Measurements from ENCODE around the gene CCDC188. TPM values are rescaled to one million over a fixed set of nuclear protein-coding genes. Genes with fewer than 3 reads are reported as not detected.

Gene CCDC188
- total RNA-seq, 1 experiment from 2014 or later, result not detected

DNA sequence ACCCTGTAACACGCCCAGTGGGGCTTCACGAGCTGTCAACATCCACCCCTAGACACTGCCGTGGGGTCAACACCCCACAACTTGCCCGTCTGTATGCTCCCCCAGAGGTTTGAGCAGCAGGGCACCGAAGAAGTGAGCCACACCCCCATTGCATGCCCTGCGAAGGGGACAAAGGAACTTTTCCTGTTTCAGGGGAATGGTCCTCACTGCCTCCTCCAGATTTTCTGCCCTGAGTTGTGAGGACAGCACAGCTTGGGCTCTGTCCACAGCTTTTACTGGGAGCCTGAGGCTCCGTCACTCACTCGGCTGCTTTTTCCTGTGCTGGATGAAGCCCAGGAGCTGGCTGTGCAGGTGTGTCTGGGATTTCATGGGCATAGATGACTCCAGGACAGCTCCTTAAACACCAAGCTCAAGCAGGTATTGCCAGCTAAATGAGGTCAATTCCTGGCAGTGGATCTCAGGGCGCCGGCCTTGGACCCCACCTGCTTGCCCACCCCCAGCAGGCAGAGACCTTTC, 40.2 kb upstream of the CCDC188 start:
- no peak for DNase-seq
- Histone ChIP-seq H3K9me2 (ENCODE audit: insufficient read depth) (no peaks in the 10 kb centered on the region), H3K27me3 (ENCODE audit: insufficient read depth, low read depth) (no peaks in the 10 kb centered on the region), H3K36me3 (ENCODE audit: low read depth) (no peaks in the 10 kb centered on the region), H4K20me1 (ENCODE audit: insufficient read depth) (no peaks in the 10 kb centered on the region), H3K4me1 (replicated peaks; ENCODE audit: insufficient read depth) (no peaks in the 10 kb centered on the region), H3K9me3 (ENCODE audit: insufficient read depth, low read depth) (no peaks in the 10 kb centered on the region), H3K4me3 (no peak overlapping the region), H2AFZ (no peak overlapping the region), H3F3A (ENCODE audit: insufficient read depth, low read depth) (no peaks in the 10 kb centered on the region), H3K4me2 (no peak overlapping the region), H3K79me2 (ENCODE audit: low read depth) (no peaks in the 10 kb centered on the region), H3K27ac (no peak overlapping the region)
- TF ChIP-seq, protein P1, sequence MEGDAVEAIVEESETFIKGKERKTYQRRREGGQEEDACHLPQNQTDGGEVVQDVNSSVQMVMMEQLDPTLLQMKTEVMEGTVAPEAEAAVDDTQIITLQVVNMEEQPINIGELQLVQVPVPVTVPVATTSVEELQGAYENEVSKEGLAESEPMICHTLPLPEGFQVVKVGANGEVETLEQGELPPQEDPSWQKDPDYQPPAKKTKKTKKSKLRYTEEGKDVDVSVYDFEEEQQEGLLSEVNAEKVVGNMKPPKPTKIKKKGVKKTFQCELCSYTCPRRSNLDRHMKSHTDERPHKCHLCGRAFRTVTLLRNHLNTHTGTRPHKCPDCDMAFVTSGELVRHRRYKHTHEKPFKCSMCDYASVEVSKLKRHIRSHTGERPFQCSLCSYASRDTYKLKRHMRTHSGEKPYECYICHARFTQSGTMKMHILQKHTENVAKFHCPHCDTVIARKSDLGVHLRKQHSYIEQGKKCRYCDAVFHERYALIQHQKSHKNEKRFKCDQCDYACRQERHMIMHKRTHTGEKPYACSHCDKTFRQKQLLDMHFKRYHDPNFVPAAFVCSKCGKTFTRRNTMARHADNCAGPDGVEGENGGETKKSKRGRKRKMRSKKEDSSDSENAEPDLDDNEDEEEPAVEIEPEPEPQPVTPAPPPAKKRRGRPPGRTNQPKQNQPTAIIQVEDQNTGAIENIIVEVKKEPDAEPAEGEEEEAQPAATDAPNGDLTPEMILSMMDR (conservative IDR thresholded peaks at IDR 0.05), result no peak
- no peak for TF ChIP-seq EZH2 (IDR thresholded peaks at IDR 0.05; ENCODE audit: low read depth)
- POLR2A ChIA-PET (ENCODE audit: unreplicated experiment), result no interaction called here
- CTCF ChIA-PET, result no interaction called here
- intact Hi-C loops (cut with micrococcal nuclease; ENCODE audit: unreplicated experiment), result no loop called here
- BruUV-seq (replicated peaks), result no TSS peak

GRCh38 chr22:20188567-20188877, 37.7 kb upstream of the CCDC188 start:
- Histone ChIP-seq H2AFZ (no peak overlapping the region), H3K4me2 (no peak overlapping the region)
- POLR2A ChIA-PET (ENCODE audit: unreplicated experiment), result no interaction called here

GRCh38 chr22:20187777-20188566, 37.1 kb upstream of the CCDC188 start:
- H3K4me1 ChIP-seq (replicated peaks; ENCODE audit: insufficient read depth), result no peaks in the 10 kb centered on the region
- DNase-seq, result no peak
- no peak overlapping the region for H3K27ac ChIP-seq
- H4K20me1 ChIP-seq (ENCODE audit: insufficient read depth), result no peaks in the 10 kb centered on the region
- TF ChIP-seq EZH2 (IDR thresholded peaks at IDR 0.05; ENCODE audit: low read depth), result no peak
- TF ChIP-seq, protein P1 (conservative IDR thresholded peaks at IDR 0.05), result no peak
- no peaks in the 10 kb centered on the region; the same call in 1 of the 2 replicates for H3K27me3 ChIP-seq (ENCODE audit: insufficient read depth, low read depth)
- BruUV-seq (replicated peaks), result no TSS peak
- H3K4me3 ChIP-seq, result no peak overlapping the region
- no peak overlapping the region for H3K4me2 ChIP-seq
- H3K9me2 ChIP-seq (ENCODE audit: insufficient read depth), result no peaks in the 10 kb centered on the region
- H2AFZ ChIP-seq, result no peak overlapping the region
- H3K9me3 ChIP-seq (ENCODE audit: insufficient read depth, low read depth), result no peaks in the 10 kb centered on the region
- H3K79me2 ChIP-seq (ENCODE audit: low read depth), result no peaks in the 10 kb centered on the region
- H3K36me3 ChIP-seq (ENCODE audit: low read depth), result no peaks in the 10 kb centered on the region
- POLR2A ChIA-PET (ENCODE audit: unreplicated experiment), result interaction anchor here (0.6 kb wide), 2 partner anchors 12 to 27 kb away, joined by 3 read pairs; no protein-coding TSS in a partner anchor
- intact Hi-C loops (cut with micrococcal nuclease; ENCODE audit: unreplicated experiment), result no loop called here
- no peaks in the 10 kb centered on the region for H3F3A ChIP-seq (ENCODE audit: insufficient read depth, low read depth)
- CTCF ChIA-PET, result no interaction called here

More at GRCh38 chr22:20188567-20188877, 37.7 kb upstream of the CCDC188 start:
- H3K4me1 ChIP-seq (replicated peaks; ENCODE audit: insufficient read depth), result no peaks in the 10 kb centered on the region
- no peaks in the 10 kb centered on the region for H3K27me3 ChIP-seq (ENCODE audit: insufficient read depth, low read depth)
- intact Hi-C loops (cut with micrococcal nuclease; ENCODE audit: unreplicated experiment), result no loop called here
- CTCF ChIA-PET, result no interaction called here
- H3K79me2 ChIP-seq (ENCODE audit: low read depth), result no peaks in the 10 kb centered on the region
- BruUV-seq (replicated peaks), result no TSS peak
- no peak overlapping the region for H3K27ac ChIP-seq
- H3K9me2 ChIP-seq (ENCODE audit: insufficient read depth), result no peaks in the 10 kb centered on the region
- no peak overlapping the region for H3K4me3 ChIP-seq
- no peak for TF ChIP-seq EZH2 (IDR thresholded peaks at IDR 0.05; ENCODE audit: low read depth)
- TF ChIP-seq, protein P1 (conservative IDR thresholded peaks at IDR 0.05), result no peak
- no peaks in the 10 kb centered on the region for H3F3A ChIP-seq (ENCODE audit: insufficient read depth, low read depth)
- DNase-seq, result no peak
- H3K36me3 ChIP-seq (ENCODE audit: low read depth), result no peaks in the 10 kb centered on the region
- no peaks in the 10 kb centered on the region for H4K20me1 ChIP-seq (ENCODE audit: insufficient read depth)
- no peaks in the 10 kb centered on the region for H3K9me3 ChIP-seq (ENCODE audit: insufficient read depth, low read depth)
